Karpas-422 (cell line): ENCODE measurements around the gene ARHGAP12. TPM values are rescaled to one million over a fixed set of nuclear protein-coding genes. Genes with fewer than 3 reads are reported as not detected.
A peak's percentile ranks its signal among the peaks of the same experiment; 100 is the strongest.
"Not testable (repeated sequence)": the region's sequence is repeated elsewhere in the genome, so short reads cannot be mapped to it uniquely, and the experiment has no call there.

ENCODE experiments used
- DNase-seq: peaks from one replicate; pipeline ENCODE4 v3.0.0-alpha.2; 2015
- H2AFZ ChIP-seq: fragments of 200-600 bp; sonication (generic); 2 replicates; pipeline ENCODE4 v1.6.1; 2014; ENCODE audit warnings: antibody characterized with exemption, low read length, mixed read lengths
- H3K27ac ChIP-seq: fragments of 200-600 bp; sonication (generic); 2 replicates; pipeline ENCODE4 v1.5.1; 2014; ENCODE audit warnings: mild to moderate bottlenecking, low read length, moderate library complexity
- H3K27me3 ChIP-seq: fragments of 200-600 bp; sonication (generic); 2 replicates; pipeline ENCODE4 v1.6.1; 2014; ENCODE audit warnings: low read length, mixed read lengths
- H3K36me3 ChIP-seq: fragments of 200-600 bp; sonication (generic); 2 replicates; pipeline ENCODE4 v1.6.1; 2014; ENCODE audit warnings: low read length, mixed read lengths; ENCODE audit not compliant: insufficient read depth
- H3K4me1 ChIP-seq: fragments of 200-600 bp; sonication (generic); 2 replicates; pipeline ENCODE4 v1.6.1; 2014; ENCODE audit warnings: mild to moderate bottlenecking, low read length, mixed read lengths
- H3K4me2 ChIP-seq: fragments of 200-600 bp; sonication (generic); 2 replicates; pipeline ENCODE4 v1.6.1; 2014; ENCODE audit warnings: low read length, low read depth, mild to moderate bottlenecking; ENCODE audit not compliant: poor library complexity, severe bottlenecking
- H3K4me3 ChIP-seq: fragments of 200-600 bp; sonication (generic); 2 replicates; pipeline ENCODE4 v1.5.1; 2014; ENCODE audit warnings: mild to moderate bottlenecking, antibody characterized with exemption, low read length, mixed read lengths
- H3K79me2 ChIP-seq: fragments of 200-600 bp; sonication (generic); 2 replicates; pipeline ENCODE4 v1.6.1; 2014; ENCODE audit warnings: mild to moderate bottlenecking, low read length, mixed read lengths
- H3K9ac ChIP-seq: fragments of 200-600 bp; sonication (generic); 2 replicates; pipeline ENCODE4 v1.6.0; 2014; ENCODE audit warnings: low read length
- H3K9me2 ChIP-seq: fragments of 200-600 bp; sonication (generic), shearing (Covaris generic); replicated peaks from 2 replicates; pipeline ENCODE4 v1.6.0; 2014; ENCODE audit warnings: mild to moderate bottlenecking, low read length, moderate library complexity; ENCODE audit not compliant: insufficient read depth
- H3K9me3 ChIP-seq: fragments of 300-700, 200-600 bp; sonication (generic); 2 replicates; pipeline ENCODE4 v1.6.1; 2014; ENCODE audit warnings: low read length, mixed read lengths
- H4K20me1 ChIP-seq: fragments of 200-600 bp; sonication (generic); 2 replicates; pipeline ENCODE4 v1.6.1; 2014; ENCODE audit warnings: mild to moderate bottlenecking, antibody characterized with exemption, low read length, low read depth; ENCODE audit not compliant: insufficient read depth
- total RNA-seq: library from RNA; depleted of rRNA; stranded (reverse); fragments of >200 nt; shearing (Covaris generic); gene quantifications from 2 replicates; pipeline ENCODE4 v1.2.3, GENCODE V29; 2014; ENCODE audit warnings: low replicate concordance; rRNA removed

The ARHGAP12 gene, protein sequence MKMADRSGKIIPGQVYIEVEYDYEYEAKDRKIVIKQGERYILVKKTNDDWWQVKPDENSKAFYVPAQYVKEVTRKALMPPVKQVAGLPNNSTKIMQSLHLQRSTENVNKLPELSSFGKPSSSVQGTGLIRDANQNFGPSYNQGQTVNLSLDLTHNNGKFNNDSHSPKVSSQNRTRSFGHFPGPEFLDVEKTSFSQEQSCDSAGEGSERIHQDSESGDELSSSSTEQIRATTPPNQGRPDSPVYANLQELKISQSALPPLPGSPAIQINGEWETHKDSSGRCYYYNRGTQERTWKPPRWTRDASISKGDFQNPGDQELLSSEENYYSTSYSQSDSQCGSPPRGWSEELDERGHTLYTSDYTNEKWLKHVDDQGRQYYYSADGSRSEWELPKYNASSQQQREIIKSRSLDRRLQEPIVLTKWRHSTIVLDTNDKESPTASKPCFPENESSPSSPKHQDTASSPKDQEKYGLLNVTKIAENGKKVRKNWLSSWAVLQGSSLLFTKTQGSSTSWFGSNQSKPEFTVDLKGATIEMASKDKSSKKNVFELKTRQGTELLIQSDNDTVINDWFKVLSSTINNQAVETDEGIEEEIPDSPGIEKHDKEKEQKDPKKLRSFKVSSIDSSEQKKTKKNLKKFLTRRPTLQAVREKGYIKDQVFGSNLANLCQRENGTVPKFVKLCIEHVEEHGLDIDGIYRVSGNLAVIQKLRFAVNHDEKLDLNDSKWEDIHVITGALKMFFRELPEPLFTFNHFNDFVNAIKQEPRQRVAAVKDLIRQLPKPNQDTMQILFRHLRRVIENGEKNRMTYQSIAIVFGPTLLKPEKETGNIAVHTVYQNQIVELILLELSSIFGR
- total RNA-seq, result 6.3 and 15.0 TPM in 2 replicates

DNA sequence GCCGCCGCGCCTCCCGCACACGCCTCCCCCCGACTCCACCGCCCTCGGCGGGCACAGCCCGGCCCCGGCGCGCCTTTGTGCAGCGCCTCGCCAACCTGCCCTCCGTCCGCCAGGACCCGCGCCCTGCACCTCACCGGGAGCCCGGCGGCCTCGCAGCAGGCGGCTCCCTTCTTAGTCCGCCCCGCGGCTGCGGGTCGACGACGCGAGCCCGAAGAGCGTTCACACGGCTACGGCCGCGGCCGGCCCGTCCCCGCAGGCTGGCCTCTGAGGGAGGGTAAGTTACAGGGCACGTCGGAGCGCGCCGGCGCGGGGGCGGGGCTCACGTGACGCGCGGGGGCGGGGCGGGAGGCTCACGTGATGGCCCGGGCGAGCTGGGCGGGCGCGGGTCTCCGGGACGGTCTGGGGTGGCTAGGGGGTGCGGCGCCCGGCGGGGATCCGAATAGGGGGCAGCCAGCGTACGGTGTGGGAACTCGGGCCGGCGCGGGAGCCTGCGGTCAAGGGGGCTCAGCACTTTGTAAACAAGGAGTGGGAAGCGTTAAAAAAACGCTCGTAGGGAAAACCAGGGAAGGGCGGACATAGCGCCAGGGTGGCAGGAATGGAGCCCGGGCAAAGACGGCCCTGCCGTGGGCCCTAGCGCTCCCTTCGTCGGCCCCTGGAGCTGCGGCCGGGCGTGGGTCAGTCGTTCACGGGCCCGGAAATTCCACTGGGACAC lies at the start of gene ARHGAP12:
Gene ARHGAP12, minus strand, starts transcription at position 283 of the 712 bp plus-strand sequence. CDS start 19,976 bp downstream, outside the sequence.
- Histone ChIP-seq H3K27ac (no peak within 1 kb of the TSS), H3K79me2 (no peaks in the 10 kb centered on the region), H3K9me2 (no peaks in the 10 kb centered on the region), H3K36me3 (no peaks in the 10 kb centered on the region), H3K27me3 (0 out of 2 replicates have a peak, but pooled peaks cover 3% of the 10 kb centered on the region), H3K9me3 (no peaks in the 10 kb centered on the region), H3K9ac (peak within 1 kb of the TSS; percentile 87), H2AFZ (peak within 1 kb of the TSS; percentile 100), H3K4me2 (peak within 1 kb of the TSS; percentile 89), H3K4me1 (peaks cover 40% of the 10 kb centered on the region), H3K4me3 (peak within 1 kb of the TSS; percentile 71), H4K20me1 (peaks cover 27% of the 10 kb centered on the region)
- DNase-seq, result peak; percentile 93

- Histone ChIP-seq H3K27ac (no peak overlapping the region), H3K4me2 (no peak overlapping the region), H3K9me2 (no peaks in the 10 kb centered on the region), H2AFZ (no peak overlapping the region), H3K9me3 (no peaks in the 10 kb centered on the region), H3K36me3 (no peaks in the 10 kb centered on the region), H3K79me2 (no peaks in the 10 kb centered on the region), H3K4me1 (no peaks in the 10 kb centered on the region), H3K27me3 (no peaks in the 10 kb centered on the region), H4K20me1 (no peaks in the 10 kb centered on the region), H3K9ac (no peak overlapping the region), H3K4me3 (no peak overlapping the region)
- no peak for DNase-seq
These were observed 49.5 kb upstream of the ARHGAP12 start for GRCh38 chr10:31978156-31978483.

- H3K4me3 ChIP-seq, result no peak overlapping the region
- no peaks in the 10 kb centered on the region for H3K79me2 ChIP-seq
- no peaks in the 10 kb centered on the region for H3K27me3 ChIP-seq
- H3K27ac ChIP-seq, result no peak overlapping the region
- H4K20me1 ChIP-seq, result no peaks in the 10 kb centered on the region
- no peak overlapping the region for H3K4me2 ChIP-seq
- no peaks in the 10 kb centered on the region for H3K36me3 ChIP-seq
- H3K4me1 ChIP-seq, result no peaks in the 10 kb centered on the region
- no peaks in the 10 kb centered on the region for H3K9me3 ChIP-seq
- H2AFZ ChIP-seq, result no peak overlapping the region
- no peak for DNase-seq
- H3K9ac ChIP-seq, result no peak overlapping the region
- no peaks in the 10 kb centered on the region for H3K9me2 ChIP-seq
These were observed 49.0 kb upstream of the ARHGAP12 start for GRCh38 chr10:31977440-31978155.

GRCh38 chr10:31975157-31975765 lies 46.6 kb upstream of the ARHGAP12 start:
- H3K9me2 ChIP-seq, result no peaks in the 10 kb centered on the region
- no peak overlapping the region for H2AFZ ChIP-seq
- H3K9ac ChIP-seq, result no peak overlapping the region
- H3K27ac ChIP-seq, result no peak overlapping the region
- no peak for DNase-seq
- H3K4me3 ChIP-seq, result no peak overlapping the region
- H3K36me3 ChIP-seq, result no peaks in the 10 kb centered on the region
- no peaks in the 10 kb centered on the region for H3K79me2 ChIP-seq
- no peaks in the 10 kb centered on the region for H3K9me3 ChIP-seq
- H3K4me1 ChIP-seq, result no peaks in the 10 kb centered on the region
- H3K4me2 ChIP-seq, result no peak overlapping the region
- H4K20me1 ChIP-seq, result no peaks in the 10 kb centered on the region
- no peaks in the 10 kb centered on the region for H3K27me3 ChIP-seq

GRCh38 chr10:31974434-31975124 lies 45.9 kb upstream of the ARHGAP12 start:
- Histone ChIP-seq H3K4me3 (no peak overlapping the region), H2AFZ (no peak overlapping the region)
- no peak for DNase-seq

DNA sequence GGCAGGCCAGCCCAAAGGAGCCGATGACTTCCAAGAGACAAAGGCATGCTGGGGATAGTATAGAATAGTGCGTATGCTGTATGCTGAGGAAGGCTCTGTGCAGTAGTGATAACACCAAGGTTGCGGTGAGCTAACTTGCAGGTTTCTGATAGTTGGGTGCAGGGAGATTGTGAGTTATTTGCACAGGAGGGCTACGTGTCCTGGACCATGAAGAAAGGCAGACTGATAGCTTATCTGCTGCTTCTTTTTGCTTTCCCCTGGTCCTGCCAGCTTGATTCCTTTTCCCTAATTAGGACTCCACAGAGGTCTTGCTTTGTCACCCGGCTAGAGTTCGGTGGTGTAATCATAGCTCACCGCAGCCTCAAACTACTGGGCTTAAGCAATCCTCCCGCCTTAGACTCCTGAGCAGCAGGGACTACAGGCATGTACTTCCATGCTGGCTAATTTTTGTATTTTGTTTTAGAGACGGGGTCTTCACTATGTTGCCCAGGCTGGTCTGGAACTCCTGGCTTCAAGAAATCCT lies 43.9 kb upstream of the ARHGAP12 start:
- Histone ChIP-seq H3K27me3 (no peaks in the 10 kb centered on the region), H3K4me2 (no peak overlapping the region), H3K4me3 (no peak overlapping the region), H3K9me2 (no peaks in the 10 kb centered on the region), H3K79me2 (no peaks in the 10 kb centered on the region), H4K20me1 (no peaks in the 10 kb centered on the region), H3K9me3 (no peaks in the 10 kb centered on the region), H2AFZ (no peak overlapping the region), H3K27ac (no peak overlapping the region), H3K9ac (no peak overlapping the region), H3K36me3 (no peaks in the 10 kb centered on the region), H3K4me1 (no peaks in the 10 kb centered on the region)
- no peak for DNase-seq

More at GRCh38 chr10:31974434-31975124, 45.9 kb upstream of the ARHGAP12 start:
- no peaks in the 10 kb centered on the region for H3K79me2 ChIP-seq
- H4K20me1 ChIP-seq, result no peaks in the 10 kb centered on the region
- no peaks in the 10 kb centered on the region for H3K4me1 ChIP-seq
- no peak overlapping the region for H3K9ac ChIP-seq
- no peaks in the 10 kb centered on the region for H3K27me3 ChIP-seq
- H3K9me2 ChIP-seq, result no peaks in the 10 kb centered on the region
- no peaks in the 10 kb centered on the region for H3K9me3 ChIP-seq
- H3K27ac ChIP-seq, result no peak overlapping the region
- H3K4me2 ChIP-seq, result no peak overlapping the region
- H3K36me3 ChIP-seq, result no peaks in the 10 kb centered on the region

- not testable (repeated sequence) for H3K36me3 ChIP-seq, H2AFZ ChIP-seq
These were observed 41.2 kb upstream of the ARHGAP12 start for GRCh38 chr10:31969847-31970246.

More at GRCh38 chr10:31969847-31970246, 41.2 kb upstream of the ARHGAP12 start:
- H4K20me1 ChIP-seq, H3K4me3 ChIP-seq, H3K9me3 ChIP-seq, H3K4me2 ChIP-seq, H3K9ac ChIP-seq, H3K27ac ChIP-seq, H3K9me2 ChIP-seq, H3K79me2 ChIP-seq, H3K4me1 ChIP-seq, H3K27me3 ChIP-seq, DNase-seq: not testable (repeated sequence)
